ENCODE data around the gene ZNF511. TPM values are rescaled to one million over a fixed set of nuclear protein-coding genes. Genes with fewer than 3 reads are reported as not detected.

Gene ZNF511
- total RNA-seq, 4 donors from 2014 or later, result 16.1 to 26.7 (median 17.7) TPM

DNA sequence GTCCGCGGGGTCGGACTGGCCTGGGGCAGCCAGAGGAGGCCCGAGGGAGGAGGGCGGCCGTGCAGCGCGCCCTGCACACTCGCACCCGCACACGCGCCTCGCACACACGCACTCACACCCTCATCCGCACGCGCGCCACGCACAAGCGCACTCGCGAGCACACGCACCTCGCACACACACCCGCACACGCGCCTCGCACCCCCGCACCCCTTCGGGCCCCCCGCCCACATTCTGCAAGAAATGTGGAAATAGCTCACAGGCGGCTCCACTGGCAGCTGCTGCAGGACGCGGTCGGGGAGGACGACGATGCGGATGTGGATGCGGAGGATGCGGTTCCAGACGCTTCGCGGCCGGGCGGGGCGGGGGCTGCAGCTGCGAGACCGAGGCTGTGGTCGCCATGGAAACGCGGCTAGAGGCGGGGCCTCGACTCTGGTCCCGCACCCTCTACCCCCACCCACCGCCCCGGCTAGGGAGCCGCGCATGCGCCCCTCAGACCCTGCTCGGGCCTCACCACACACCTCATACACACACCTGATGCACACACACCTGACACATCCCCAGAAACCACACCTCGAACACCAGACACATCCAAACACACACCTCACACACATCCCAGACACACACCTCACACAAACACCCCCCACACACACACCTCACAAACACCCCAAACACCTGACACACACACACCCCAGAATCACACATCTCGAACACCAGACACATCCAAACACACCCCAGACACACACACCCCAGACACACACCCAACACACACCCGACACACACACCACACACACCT, 28.1 kb downstream of the ZNF511 start, which contains the start of gene CALY:
CALY (minus strand) TSS at position 320 of the 793 bp plus-strand sequence. CDS start 7,907 bp downstream, outside the sequence.
- Histone ChIP-seq H3K27ac (peak within 1 kb of the TSS in 1 of 4 donors; percentile 17), H3K4me3 (peak within 1 kb of the TSS; percentile 9 to 56 (median 38)), H3K27me3 (peaks cover 8 to 92% (median 26%) of the 10 kb centered on the region in 4 donors)

DNA sequence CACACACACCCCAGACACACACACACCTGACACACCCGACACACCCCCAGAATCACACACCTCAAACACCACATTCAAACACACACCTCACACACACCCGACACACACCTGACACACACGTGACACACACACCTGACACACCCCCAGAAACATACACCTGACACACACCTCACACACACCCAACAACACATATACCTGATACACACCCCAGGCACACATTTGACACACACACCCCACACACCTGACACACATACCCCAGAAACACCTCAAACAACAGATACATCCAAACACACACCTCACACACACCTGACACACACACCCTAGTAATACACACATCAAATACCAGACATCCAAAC, 28.6 kb downstream of the ZNF511 start:
- TF ChIP-seq POLR2A (IDR thresholded peaks at IDR 0.05), result no peak
- TF ChIP-seq, protein P1, sequence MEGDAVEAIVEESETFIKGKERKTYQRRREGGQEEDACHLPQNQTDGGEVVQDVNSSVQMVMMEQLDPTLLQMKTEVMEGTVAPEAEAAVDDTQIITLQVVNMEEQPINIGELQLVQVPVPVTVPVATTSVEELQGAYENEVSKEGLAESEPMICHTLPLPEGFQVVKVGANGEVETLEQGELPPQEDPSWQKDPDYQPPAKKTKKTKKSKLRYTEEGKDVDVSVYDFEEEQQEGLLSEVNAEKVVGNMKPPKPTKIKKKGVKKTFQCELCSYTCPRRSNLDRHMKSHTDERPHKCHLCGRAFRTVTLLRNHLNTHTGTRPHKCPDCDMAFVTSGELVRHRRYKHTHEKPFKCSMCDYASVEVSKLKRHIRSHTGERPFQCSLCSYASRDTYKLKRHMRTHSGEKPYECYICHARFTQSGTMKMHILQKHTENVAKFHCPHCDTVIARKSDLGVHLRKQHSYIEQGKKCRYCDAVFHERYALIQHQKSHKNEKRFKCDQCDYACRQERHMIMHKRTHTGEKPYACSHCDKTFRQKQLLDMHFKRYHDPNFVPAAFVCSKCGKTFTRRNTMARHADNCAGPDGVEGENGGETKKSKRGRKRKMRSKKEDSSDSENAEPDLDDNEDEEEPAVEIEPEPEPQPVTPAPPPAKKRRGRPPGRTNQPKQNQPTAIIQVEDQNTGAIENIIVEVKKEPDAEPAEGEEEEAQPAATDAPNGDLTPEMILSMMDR (IDR thresholded peaks at IDR 0.05), result no peak
- Histone ChIP-seq H3K4me1 (peaks cover 18 to 25% (median 18%) of the 10 kb centered on the region in 3 donors), H3K4me3 (no peak overlapping the region), H3K27ac (no peak overlapping the region), H3K9me3 (no peaks in the 10 kb centered on the region), H3K36me3 (no peaks in the 10 kb centered on the region), H3K27me3 (peaks cover 8 to 92% (median 26%) of the 10 kb centered on the region in 4 donors)
- 81% methylated on average over 3 of the region's 3 CpGs for WGBS, 2 donors
- DNase-seq, result no peak
- intact Hi-C loops (cut with DNase I), result no loop called here

More for the DNA sequence above, 28.1 kb downstream of the ZNF511 start, which contains the start of gene CALY:
- Histone ChIP-seq H3K4me1 (peaks cover 18 to 25% (median 18%) of the 10 kb centered on the region in 3 donors), H3K9me3 (no peaks in the 10 kb centered on the region), H3K36me3 (no peaks in the 10 kb centered on the region)
- DNase-seq, result no peak
- intact Hi-C loops (cut with DNase I), result no loop called here
- WGBS, 2 donors, result 11 to 15% methylated on average over 10 to 16 of the region's 63 CpGs
- TF ChIP-seq, protein P1 (IDR thresholded peaks at IDR 0.05), result no peak
- TF ChIP-seq POLR2A (IDR thresholded peaks at IDR 0.05), result no peak

DNA sequence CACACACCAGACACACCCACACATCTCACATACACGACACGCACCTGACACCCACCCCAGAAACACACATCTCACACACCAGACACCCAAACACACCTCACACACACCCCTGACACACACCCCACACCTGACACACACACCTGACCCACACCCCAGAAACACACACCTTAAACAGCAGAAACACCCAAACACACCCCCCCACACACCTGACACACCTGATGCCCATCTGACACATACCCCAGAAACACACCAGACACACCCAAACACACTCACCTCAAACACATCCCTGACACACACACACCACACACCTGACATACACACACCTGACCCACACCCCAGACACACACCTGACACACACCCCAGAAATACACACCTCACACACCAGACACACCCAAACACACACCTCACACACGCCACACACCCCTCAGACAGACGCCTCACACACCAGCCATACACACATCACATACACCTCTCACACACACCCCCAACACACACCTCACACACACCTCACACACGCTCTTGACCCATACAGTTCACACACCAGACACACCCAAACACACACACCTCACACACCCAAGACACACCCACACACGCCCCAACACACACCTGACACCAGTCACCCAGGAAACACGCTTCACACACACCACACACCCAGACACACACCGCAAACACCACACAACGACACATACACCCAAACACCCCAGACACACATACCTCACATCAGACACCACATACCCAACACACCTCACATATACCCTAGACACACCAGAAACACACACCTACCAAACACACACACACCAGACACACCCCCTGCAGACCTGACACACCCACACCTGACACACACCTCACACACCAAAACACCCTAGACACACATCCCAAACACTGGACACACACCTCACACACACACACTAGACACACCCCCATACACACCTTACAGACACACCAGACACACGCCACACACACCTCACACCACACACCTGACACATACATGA, 29.7 kb downstream of the ZNF511 start:
- no peaks in the 10 kb centered on the region for H3K9me3 ChIP-seq
- intact Hi-C loops (cut with DNase I), result no loop called here
- H3K27me3 ChIP-seq, result peaks cover 8 to 92% (median 26%) of the 10 kb centered on the region in 4 donors

DNA sequence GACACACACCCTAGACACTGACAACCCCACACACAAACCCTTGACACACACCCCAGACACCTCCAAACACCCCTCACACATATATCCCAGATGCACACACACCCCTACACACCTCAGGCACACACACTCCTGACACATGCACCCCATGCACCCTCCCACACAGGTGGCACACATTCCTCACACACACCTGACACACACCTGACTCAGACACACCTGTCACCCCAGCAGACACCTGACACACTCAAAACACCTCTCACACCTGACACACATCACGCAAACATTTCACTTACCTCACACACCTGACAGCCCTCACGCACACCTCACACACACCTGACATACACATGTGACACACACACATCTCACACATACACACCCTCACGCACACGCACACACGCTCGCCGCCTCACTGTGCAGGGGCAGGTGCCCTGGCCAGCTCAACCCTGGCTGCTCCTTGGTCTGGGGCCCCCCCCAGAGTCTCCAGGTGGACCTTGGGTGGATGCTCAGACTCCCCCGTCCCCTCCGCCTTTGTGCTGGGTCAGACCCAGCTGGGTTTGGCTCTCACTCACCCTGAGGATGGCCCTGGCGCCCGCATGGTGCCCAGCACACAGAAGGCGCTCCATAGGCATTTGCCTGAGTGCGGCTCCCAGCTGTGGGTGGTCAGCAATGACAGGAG, 31.1 kb downstream of the ZNF511 start:
- no peak overlapping the region for H3K4me3 ChIP-seq
- TF ChIP-seq POLR2A (IDR thresholded peaks at IDR 0.05), result no peak
- TF ChIP-seq, protein P1 (IDR thresholded peaks at IDR 0.05), result no peak
- peaks cover 8 to 98% (median 24%) of the 10 kb centered on the region in 4 donors for H3K27me3 ChIP-seq
- WGBS, 2 donors, result 85 to 96% methylated on average over 9 to 10 of the region's 13 CpGs
- H3K36me3 ChIP-seq, result no peaks in the 10 kb centered on the region
- no peaks in the 10 kb centered on the region for H3K9me3 ChIP-seq
- peaks cover 18 to 22% (median 18%) of the 10 kb centered on the region in 3 donors for H3K4me1 ChIP-seq
- intact Hi-C loops (cut with DNase I), result no loop called here
- no peak for DNase-seq
- no peak overlapping the region for H3K27ac ChIP-seq

More for the DNA sequence above, 29.7 kb downstream of the ZNF511 start:
- no peak for TF ChIP-seq POLR2A (IDR thresholded peaks at IDR 0.05)
- TF ChIP-seq, protein P1 (IDR thresholded peaks at IDR 0.05), result no peak
- Histone ChIP-seq H3K36me3 (no peaks in the 10 kb centered on the region), H3K4me1 (peaks cover 18 to 25% (median 18%) of the 10 kb centered on the region in 3 donors), H3K4me3 (no peak overlapping the region), H3K27ac (no peak overlapping the region)
- DNase-seq, result no peak
- 71 to 75% methylated on average over 10 of the region's 10 CpGs for WGBS, 2 donors
